GM12875 (cell line): Measurements from ENCODE around the gene PHYKPL.

Experiments used
- H3K4me3 ChIP-seq: one replicate; pipeline ENCODE4 v1.5.1; 2011; ENCODE audit warnings: low read depth, low read length, control low read depth
- CTCF ChIP-seq: IDR thresholded peaks from 2 replicates; pipeline ENCODE4 v1.5.1; 2011; ENCODE audit warnings: low read depth, mild to moderate bottlenecking, control low read depth, inconsistent platforms, low read length, moderate library complexity, borderline replicate concordance; ENCODE audit not compliant: insufficient read depth

The PHYKPL gene

GRCh38 chr5:178238711-178239592 is 6.3 kb upstream of the PHYKPL start:
- no peak overlapping the region for H3K4me3 ChIP-seq
- TF ChIP-seq CTCF = no peak

GRCh38 chr5:178238313-178238635 is 5.7 kb upstream of the PHYKPL start:
- no peak overlapping the region for H3K4me3 ChIP-seq

DNA sequence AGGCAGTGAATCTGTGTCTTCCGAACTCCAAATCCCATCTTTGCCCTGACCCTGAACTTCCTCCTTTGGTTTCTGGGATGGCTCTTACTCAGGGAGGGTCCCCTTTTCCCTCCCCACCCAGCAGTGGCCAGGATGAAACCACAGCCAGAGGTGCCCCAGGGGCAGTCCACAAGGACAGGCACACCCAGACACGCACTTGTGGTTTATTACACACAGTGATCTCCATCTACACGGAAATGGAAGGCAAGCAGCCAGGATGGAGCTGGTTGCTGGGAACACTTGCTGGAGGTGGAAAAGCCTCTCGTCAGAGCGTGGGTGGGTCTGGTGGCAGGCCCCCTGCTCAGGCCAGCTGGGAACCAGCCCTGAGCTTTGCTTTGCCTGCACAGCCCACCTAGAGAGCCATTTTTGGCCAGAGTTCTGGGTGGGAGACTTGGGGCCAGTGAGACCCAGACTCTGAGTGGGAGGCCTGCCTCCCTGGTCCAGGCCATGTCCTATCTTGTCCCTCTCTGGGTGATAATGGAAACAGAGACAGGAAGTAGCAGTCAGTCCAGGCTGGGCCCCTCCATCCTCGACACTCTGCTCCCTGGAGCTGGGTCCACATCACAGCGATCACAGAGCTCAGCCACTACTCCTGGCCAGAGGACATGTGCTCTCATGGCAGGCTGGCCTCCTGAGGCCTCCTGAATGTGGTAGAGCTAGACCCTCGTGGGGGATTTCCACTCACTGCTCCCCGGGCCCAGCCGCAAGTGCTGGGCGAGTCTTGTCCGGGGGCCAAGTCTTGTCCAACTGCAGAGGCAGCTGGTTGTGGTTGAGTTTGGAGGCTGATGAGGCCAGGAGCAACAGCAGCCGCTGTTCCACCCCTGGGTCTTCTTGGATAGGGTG is 5.1 kb upstream of the PHYKPL start:
- H3K4me3 ChIP-seq = no peak overlapping the region
- TF ChIP-seq CTCF = no peak

More at GRCh38 chr5:178238313-178238635, 5.7 kb upstream of the PHYKPL start:
- no peak for TF ChIP-seq CTCF

GRCh38 chr5:178236679-178237078 is 4.1 kb upstream of the PHYKPL start:
- no peak for TF ChIP-seq CTCF
- no peak overlapping the region for H3K4me3 ChIP-seq

DNA sequence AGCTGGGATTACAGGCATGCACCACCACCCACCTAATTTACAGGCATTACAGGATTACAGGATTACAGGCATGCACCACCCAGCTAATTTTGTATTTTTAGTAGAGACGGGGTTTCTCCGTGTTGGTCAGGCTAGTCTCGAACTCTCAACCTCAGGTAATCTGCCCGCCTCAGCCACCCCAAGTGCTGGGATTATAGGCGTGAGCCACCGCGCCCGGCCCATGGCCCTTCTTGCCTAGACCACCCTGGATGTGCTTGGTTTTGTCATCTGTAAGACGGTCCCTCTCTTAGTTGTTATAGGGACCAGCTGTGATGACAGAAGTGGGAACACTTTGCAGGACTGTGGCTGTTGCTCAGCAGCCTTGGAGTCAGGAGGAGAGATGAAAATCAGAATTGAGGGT is 3.5 kb upstream of the PHYKPL start:
- no peak overlapping the region for H3K4me3 ChIP-seq
- no peak for TF ChIP-seq CTCF

GRCh38 chr5:178235588-178235974 is 3.0 kb upstream of the PHYKPL start:
- no peak for TF ChIP-seq CTCF

More at GRCh38 chr5:178235588-178235974, 3.0 kb upstream of the PHYKPL start:
- H3K4me3 ChIP-seq = no peak overlapping the region
